HepG2 (cell line): ENCODE data around the gene TMEM63B. TPM values are rescaled to one million over a fixed set of nuclear protein-coding genes. Genes with fewer than 3 reads are reported as not detected.

Source experiments
- ARID2 ChIP-seq: sonication (generic); formaldehyde crosslinking; IDR thresholded peaks from 2 replicates; pipeline ENCODE4 v1.8.1; 2022; ENCODE audit warnings: mild to moderate bottlenecking, missing genetic modification reagents, borderline replicate concordance
- CHCHD3 ChIP-seq: sonication (generic); formaldehyde crosslinking; IDR thresholded peaks from 2 replicates; pipeline ENCODE4 v1.8.0; 2022; ENCODE audit warnings: mild to moderate bottlenecking, missing genetic modification reagents, moderate library complexity
- ESRRA ChIP-seq: sonication (generic); formaldehyde crosslinking; IDR thresholded peaks from 2 replicates; pipeline ENCODE4 v1.5.1; 2020; ENCODE audit warnings: mild to moderate bottlenecking, low read depth, missing genetic modification reagents
- KLF16 ChIP-seq, 2 experiments: sonication (generic) in 1 of 2; formaldehyde crosslinking in 1 of 2; IDR thresholded peaks; 2 replicates each; pipeline versions ENCODE4 v1.6.1 to v1.8.0; 2016 to 2023; ENCODE audit warnings: missing genetic modification reagents in 2 of 2, missing compliant biosample characterization in 1 of 2
- LCORL ChIP-seq, 2 experiments: fragments of 450-650 bp in 1 of 2; sonication (generic) in 1 of 2; formaldehyde crosslinking in 1 of 2; IDR thresholded peaks; 2 replicates each; pipeline versions ENCODE4 v1.5.0 to v1.6.1; 2017 to 2020; ENCODE audit warnings: antibody characterized with exemption in 1 of 2, missing genetic modification reagents in 1 of 2
- PHF20 ChIP-seq: sonication (generic); formaldehyde crosslinking; IDR thresholded peaks from 2 replicates; pipeline ENCODE4 v1.5.0; 2020; ENCODE audit warnings: mild to moderate bottlenecking, missing genetic modification reagents
- PRMT3 ChIP-seq: sonication (generic); formaldehyde crosslinking; IDR thresholded peaks from 2 replicates; pipeline ENCODE4 v1.8.1; 2022; ENCODE audit warnings: low read depth, mild to moderate bottlenecking, moderate library complexity, missing genetic modification reagents, borderline replicate concordance
- SCMH1 ChIP-seq: sonication (generic); formaldehyde crosslinking; IDR thresholded peaks from 2 replicates; pipeline ENCODE4 v1.9.0; 2021; ENCODE audit warnings: missing genetic modification reagents, mild to moderate bottlenecking, borderline replicate concordance
- ZC3H13 ChIP-seq: sonication (generic); formaldehyde crosslinking; IDR thresholded peaks from 2 replicates; pipeline ENCODE4 v1.8.1; 2023; ENCODE audit warnings: mild to moderate bottlenecking, missing genetic modification reagents, moderate library complexity
- ZFP90 ChIP-seq: sonication (generic); formaldehyde crosslinking; IDR thresholded peaks from 2 replicates; pipeline ENCODE4 v1.8.0; 2022; ENCODE audit warnings: missing genetic modification reagents, mild to moderate bottlenecking, inconsistent platforms, borderline replicate concordance
- ZKSCAN8 ChIP-seq: IDR thresholded peaks from 2 replicates; pipeline ENCODE4 v1.6.1; 2016; ENCODE audit warnings: borderline replicate concordance, missing genetic modification reagents, missing compliant biosample characterization
- ZNF543 ChIP-seq: sonication (generic); formaldehyde crosslinking; IDR thresholded peaks from 2 replicates; pipeline ENCODE4 v1.4.0; 2020; ENCODE audit warnings: mild to moderate bottlenecking, missing genetic modification reagents
- ZNF652 ChIP-seq: IDR thresholded peaks from 2 replicates; pipeline ENCODE4 v1.6.1; 2016; ENCODE audit warnings: low read depth, borderline replicate concordance
- ZSCAN21 ChIP-seq: sonication (generic); formaldehyde crosslinking; IDR thresholded peaks from 2 replicates; pipeline ENCODE4 v1.8.0; 2022; ENCODE audit warnings: mild to moderate bottlenecking, missing genetic modification reagents, moderate library complexity, borderline replicate concordance
- polyA plus RNA-seq, 8 experiments: library from polyadenylated mRNA; depleted of rRNA in 3 of 8; stranded (reverse) in 7 of 8; unstranded in 1 of 8; fragments of >200 nt; fragmentation: Illumina TruSeq in 4 of 8; extraction: Trizol in 4 of 8; gene quantifications; 2 replicates each; pipeline versions ENCODE4 v1.2.1 to v1.2.3, GENCODE V29; 2011 to 2016; ENCODE audit warnings: low read depth in 4 of 8, missing spikeins in 1 of 8, mixed read lengths in 1 of 8; ENCODE audit not compliant: insufficient read depth in 1 of 8
- total RNA-seq, 5 experiments: library from RNA; depleted of rRNA; stranded (reverse); fragments of >200 nt; fragmentation: Illumina TruSeq; extraction: Trizol; gene quantifications; 2 replicates each; pipeline ENCODE4 v1.2.3, GENCODE V29; 2016; ENCODE audit warnings: low read depth in 1 of 5
- TF ChIP-seq, protein P1 (sequence below): IDR thresholded peaks from 2 replicates; pipeline ENCODE4 v1.6.1; 2016; ENCODE audit warnings: missing compliant biosample characterization, missing genetic modification reagents, borderline replicate concordance
- TF ChIP-seq, protein P2 (sequence below): sonication (generic); formaldehyde crosslinking; IDR thresholded peaks from 2 replicates; pipeline ENCODE4 v1.4.0; 2020; ENCODE audit warnings: missing genetic modification reagents, borderline replicate concordance
- TF ChIP-seq, protein P3 (sequence below), 2 experiments: fragments of 450-650 bp in 1 of 2; sonication (generic) in 1 of 2; formaldehyde crosslinking; IDR thresholded peaks; 2 replicates each; pipeline versions ENCODE4 v1.5.0 to v1.8.0; 2020 to 2022; ENCODE audit warnings: mild to moderate bottlenecking in 1 of 2, missing genetic modification reagents in 1 of 2
- TF ChIP-seq, protein P4 (sequence below): sonication (generic); formaldehyde crosslinking; IDR thresholded peaks from 2 replicates; pipeline ENCODE4 v1.5.0; 2020; ENCODE audit warnings: missing genetic modification reagents
- TF ChIP-seq, protein P5 (sequence below): sonication (generic); formaldehyde crosslinking; IDR thresholded peaks from 2 replicates; pipeline ENCODE4 v1.8.1; 2022; ENCODE audit warnings: low read depth, mild to moderate bottlenecking, missing genetic modification reagents

Gene TMEM63B
- total and polyA plus RNA-seq, 2 of the 13 experiments (the other 11 are each of a cell fraction or from before 2014, with no cell fraction given) = 27.4 to 75.8 TPM

DNA sequence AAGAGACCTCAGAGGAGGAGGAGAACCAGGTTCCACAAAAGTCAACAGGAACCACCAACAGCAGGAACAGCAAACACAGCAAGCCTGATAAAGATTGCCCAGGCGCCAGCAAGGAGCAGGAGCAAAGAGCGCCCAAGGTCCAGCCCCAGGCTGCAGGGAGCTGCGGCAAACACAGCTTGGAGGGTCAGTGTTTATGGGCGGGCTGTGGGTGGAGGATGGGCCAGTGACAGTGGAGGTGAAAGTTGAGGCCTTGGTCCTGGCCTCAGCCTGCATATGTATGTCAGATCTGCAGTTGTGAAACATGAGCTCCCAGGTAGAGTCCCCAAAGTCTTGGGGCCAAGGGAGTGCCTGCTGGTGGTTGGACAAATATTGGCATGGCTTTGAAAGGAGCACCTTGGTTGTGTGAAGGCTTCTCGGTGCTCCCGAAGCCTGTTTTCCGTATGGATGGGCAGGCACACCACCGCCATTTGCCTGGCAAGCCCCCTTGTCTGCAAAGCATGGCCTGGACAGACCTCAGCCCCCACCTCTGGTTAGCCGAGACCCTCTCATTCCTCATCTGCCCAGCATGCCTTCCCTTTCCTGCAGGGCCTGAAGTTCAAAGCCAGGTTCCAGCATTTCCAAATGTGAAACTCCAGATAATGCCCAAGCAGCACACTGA lies 29.3 kb downstream of the TMEM63B start (continued):
- TF ChIP-seq, protein P1, sequence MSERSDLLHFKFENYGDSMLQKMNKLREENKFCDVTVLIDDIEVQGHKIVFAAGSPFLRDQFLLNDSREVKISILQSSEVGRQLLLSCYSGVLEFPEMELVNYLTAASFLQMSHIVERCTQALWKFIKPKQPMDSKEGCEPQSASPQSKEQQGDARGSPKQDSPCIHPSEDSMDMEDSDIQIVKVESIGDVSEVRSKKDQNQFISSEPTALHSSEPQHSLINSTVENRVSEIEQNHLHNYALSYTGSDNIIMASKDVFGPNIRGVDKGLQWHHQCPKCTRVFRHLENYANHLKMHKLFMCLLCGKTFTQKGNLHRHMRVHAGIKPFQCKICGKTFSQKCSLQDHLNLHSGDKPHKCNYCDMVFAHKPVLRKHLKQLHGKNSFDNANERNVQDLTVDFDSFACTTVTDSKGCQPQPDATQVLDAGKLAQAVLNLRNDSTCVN (CRISPR knock-in tag) = peak; percentile 59; the same call in 1 of the 2 replicates
- TF ChIP-seq KLF16 (CRISPR knock-in tag; IDR thresholded peaks at IDR 0.05) = peak in 1 of 2 experiments; percentile 86; a peak in 1 of 4 replicates
- TF ChIP-seq, protein P2, sequence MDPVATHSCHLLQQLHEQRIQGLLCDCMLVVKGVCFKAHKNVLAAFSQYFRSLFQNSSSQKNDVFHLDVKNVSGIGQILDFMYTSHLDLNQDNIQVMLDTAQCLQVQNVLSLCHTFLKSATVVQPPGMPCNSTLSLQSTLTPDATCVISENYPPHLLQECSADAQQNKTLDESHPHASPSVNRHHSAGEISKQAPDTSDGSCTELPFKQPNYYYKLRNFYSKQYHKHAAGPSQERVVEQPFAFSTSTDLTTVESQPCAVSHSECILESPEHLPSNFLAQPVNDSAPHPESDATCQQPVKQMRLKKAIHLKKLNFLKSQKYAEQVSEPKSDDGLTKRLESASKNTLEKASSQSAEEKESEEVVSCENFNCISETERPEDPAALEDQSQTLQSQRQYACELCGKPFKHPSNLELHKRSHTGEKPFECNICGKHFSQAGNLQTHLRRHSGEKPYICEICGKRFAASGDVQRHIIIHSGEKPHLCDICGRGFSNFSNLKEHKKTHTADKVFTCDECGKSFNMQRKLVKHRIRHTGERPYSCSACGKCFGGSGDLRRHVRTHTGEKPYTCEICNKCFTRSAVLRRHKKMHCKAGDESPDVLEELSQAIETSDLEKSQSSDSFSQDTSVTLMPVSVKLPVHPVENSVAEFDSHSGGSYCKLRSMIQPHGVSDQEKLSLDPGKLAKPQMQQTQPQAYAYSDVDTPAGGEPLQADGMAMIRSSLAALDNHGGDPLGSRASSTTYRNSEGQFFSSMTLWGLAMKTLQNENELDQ = no peak
- peak; percentile 53; the same call in 1 of the 2 replicates for TF ChIP-seq CHCHD3 (CRISPR knock-in tag)
- TF ChIP-seq ZSCAN21 (CRISPR knock-in tag) = peak; percentile 76
- TF ChIP-seq ZNF543 = peak; percentile 91
- TF ChIP-seq ZFP90 (CRISPR knock-in tag) = peak; percentile 89
- TF ChIP-seq ZC3H13 (CRISPR knock-in tag) = peak; percentile 29; the same call in 1 of the 2 replicates
- TF ChIP-seq ARID2 (CRISPR knock-in tag) = peak; percentile 71; the same call in 1 of the 2 replicates
- peak; percentile 53 for TF ChIP-seq ESRRA (CRISPR knock-in tag)
- TF ChIP-seq SCMH1 (CRISPR knock-in tag) = no peak
- TF ChIP-seq, protein P3, sequence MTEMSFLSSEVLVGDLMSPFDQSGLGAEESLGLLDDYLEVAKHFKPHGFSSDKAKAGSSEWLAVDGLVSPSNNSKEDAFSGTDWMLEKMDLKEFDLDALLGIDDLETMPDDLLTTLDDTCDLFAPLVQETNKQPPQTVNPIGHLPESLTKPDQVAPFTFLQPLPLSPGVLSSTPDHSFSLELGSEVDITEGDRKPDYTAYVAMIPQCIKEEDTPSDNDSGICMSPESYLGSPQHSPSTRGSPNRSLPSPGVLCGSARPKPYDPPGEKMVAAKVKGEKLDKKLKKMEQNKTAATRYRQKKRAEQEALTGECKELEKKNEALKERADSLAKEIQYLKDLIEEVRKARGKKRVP (CRISPR knock-in tag; IDR thresholded peaks at IDR 0.05) = no peak
- TF ChIP-seq ZKSCAN8 = peak; percentile 77; the same call in 1 of the 2 replicates
- TF ChIP-seq ZNF652 (CRISPR knock-in tag) = peak; percentile 61; the same call in 1 of the 2 replicates
- TF ChIP-seq, protein P4, sequence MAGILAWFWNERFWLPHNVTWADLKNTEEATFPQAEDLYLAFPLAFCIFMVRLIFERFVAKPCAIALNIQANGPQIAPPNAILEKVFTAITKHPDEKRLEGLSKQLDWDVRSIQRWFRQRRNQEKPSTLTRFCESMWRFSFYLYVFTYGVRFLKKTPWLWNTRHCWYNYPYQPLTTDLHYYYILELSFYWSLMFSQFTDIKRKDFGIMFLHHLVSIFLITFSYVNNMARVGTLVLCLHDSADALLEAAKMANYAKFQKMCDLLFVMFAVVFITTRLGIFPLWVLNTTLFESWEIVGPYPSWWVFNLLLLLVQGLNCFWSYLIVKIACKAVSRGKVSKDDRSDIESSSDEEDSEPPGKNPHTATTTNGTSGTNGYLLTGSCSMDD (CRISPR knock-in tag) = no peak
- TF ChIP-seq LCORL (IDR thresholded peaks at IDR 0.05) = no peak
- peak; percentile 98 for TF ChIP-seq LCORL (CRISPR knock-in tag; IDR thresholded peaks at IDR 0.05)
- TF ChIP-seq, protein P5, sequence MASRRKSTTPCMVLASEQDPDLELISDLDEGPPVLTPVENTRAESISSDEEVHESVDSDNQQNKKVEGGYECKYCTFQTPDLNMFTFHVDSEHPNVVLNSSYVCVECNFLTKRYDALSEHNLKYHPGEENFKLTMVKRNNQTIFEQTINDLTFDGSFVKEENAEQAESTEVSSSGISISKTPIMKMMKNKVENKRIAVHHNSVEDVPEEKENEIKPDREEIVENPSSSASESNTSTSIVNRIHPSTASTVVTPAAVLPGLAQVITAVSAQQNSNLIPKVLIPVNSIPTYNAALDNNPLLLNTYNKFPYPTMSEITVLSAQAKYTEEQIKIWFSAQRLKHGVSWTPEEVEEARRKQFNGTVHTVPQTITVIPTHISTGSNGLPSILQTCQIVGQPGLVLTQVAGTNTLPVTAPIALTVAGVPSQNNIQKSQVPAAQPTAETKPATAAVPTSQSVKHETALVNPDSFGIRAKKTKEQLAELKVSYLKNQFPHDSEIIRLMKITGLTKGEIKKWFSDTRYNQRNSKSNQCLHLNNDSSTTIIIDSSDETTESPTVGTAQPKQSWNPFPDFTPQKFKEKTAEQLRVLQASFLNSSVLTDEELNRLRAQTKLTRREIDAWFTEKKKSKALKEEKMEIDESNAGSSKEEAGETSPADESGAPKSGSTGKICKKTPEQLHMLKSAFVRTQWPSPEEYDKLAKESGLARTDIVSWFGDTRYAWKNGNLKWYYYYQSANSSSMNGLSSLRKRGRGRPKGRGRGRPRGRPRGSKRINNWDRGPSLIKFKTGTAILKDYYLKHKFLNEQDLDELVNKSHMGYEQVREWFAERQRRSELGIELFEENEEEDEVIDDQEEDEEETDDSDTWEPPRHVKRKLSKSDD = peak; percentile 90
- TF ChIP-seq PRMT3 (CRISPR knock-in tag) = peak; percentile 89; the same call in 1 of the 2 replicates
- no peak for TF ChIP-seq PHF20 (CRISPR knock-in tag)
